Testis (tissue), 3 donors: Measurements from ENCODE around the gene ZMIZ1. TPM values are rescaled to one million over a fixed set of nuclear protein-coding genes. Genes with fewer than 3 reads are reported as not detected.

ENCODE experiments used
- DNase-seq: peaks from one replicate; pipeline ENCODE4 v3.0.0-alpha.2; 2019
- H3K27ac ChIP-seq, 2 donors: fragments of 200-600 bp; sonication (generic); one replicate each; pipeline ENCODE4 v1.5.1; 2019
- H3K27me3 ChIP-seq: fragments of 200-600 bp; sonication (generic); one replicate; pipeline ENCODE4 v1.5.1; 2019
- H3K36me3 ChIP-seq: fragments of 200-600 bp; sonication (generic); one replicate; pipeline ENCODE4 v1.5.1; 2017; ENCODE audit warnings: low read depth; ENCODE audit errors: missing control alignments
- H3K4me1 ChIP-seq: fragments of 200-600 bp; sonication (generic); one replicate; pipeline ENCODE4 v1.5.1; 2019
- H3K4me3 ChIP-seq, 2 donors: fragments of 200-600 bp; sonication (generic); one replicate each; pipeline ENCODE4 v1.5.1; 2017 to 2019
- H3K9me3 ChIP-seq: fragments of 200-600 bp; sonication (generic); one replicate; pipeline ENCODE4 v1.5.1; 2017
- POLR2A ChIP-seq: fragments of 450-650 bp; IDR thresholded peaks from one replicate; pipeline ENCODE4 v1.6.1; 2017; ENCODE audit warnings: antibody characterized with exemption, mild to moderate bottlenecking, moderate library complexity
- WGBS, 2 donors: methylation state at CpG; one replicate each; pipeline ENCODE4 v1.1.5; 2018; 5-methylcytosine and 5-hydroxymethylcytosine counted together
- intact Hi-C: fragments of 100-400 bp; cut with DNase I; formaldehyde crosslinking; loops from one replicate; pipeline ENCODE4 v1.15.1; 2023; ENCODE audit warnings: low total_unique reads
- polyA plus RNA-seq: library from polyadenylated mRNA; stranded (reverse); fragments of 350-450 nt; fragmentation: Illumina TruSeq; extraction: RNeasy Lipid Tissue Mini Kit (QIAGEN cat#74804); gene quantifications from one replicate; pipeline ENCODE4 v1.2.3, GENCODE V29; 2014; ENCODE audit warnings: low read depth, low replicate concordance; ENCODE audit not compliant: insufficient read depth
- total RNA-seq, 2 donors: library from RNA; depleted of rRNA; stranded (reverse); fragments of >200 nt; gene quantifications; one replicate each; pipeline ENCODE4 v1.2.3, GENCODE V29; 2016
- TF ChIP-seq, protein P1 (sequence below), 3 experiments: fragments of 450-650 bp in 2 of 3; fragments of 200-600 bp in 1 of 3; sonication (generic) in 1 of 3; IDR thresholded peaks; one replicate each; pipeline ENCODE4 v1.5.1; 2016 to 2019; ENCODE audit warnings: antibody characterized with exemption in 3 of 3, mild to moderate bottlenecking in 2 of 3, moderate library complexity in 1 of 3

The ZMIZ1 gene
- total and polyA plus RNA-seq, 3 donors from 2014 or later: 15.2 to 22.0 (median 18.8) TPM

DNA sequence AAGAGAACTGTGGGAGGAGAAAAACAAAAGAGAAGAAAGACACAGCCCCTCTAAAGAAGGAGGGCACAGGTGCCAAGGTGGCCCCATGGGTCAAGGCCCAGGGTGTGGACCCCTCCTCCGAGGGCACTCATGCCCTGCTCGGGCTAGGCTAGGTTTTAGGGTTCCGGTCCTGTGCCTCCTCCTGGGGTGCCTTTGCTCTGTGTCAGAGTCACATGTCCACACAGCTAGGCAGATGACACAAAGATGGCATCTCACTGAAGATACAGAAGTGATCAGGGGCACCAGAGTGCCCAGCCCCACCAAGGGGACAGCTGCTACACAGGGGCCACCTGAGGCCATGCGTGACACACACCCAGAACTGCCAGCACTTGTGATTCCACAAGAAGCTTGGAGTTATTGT, 162.1 kb downstream of the ZMIZ1 start:
- no peaks in the 10 kb centered on the region for H3K9me3 ChIP-seq
- 89 to 94% methylated on average over 4 of the region's 4 CpGs for WGBS, 2 donors
- H3K4me1 ChIP-seq: no peaks in the 10 kb centered on the region
- H3K36me3 ChIP-seq: no peaks in the 10 kb centered on the region
- intact Hi-C loops: no loop called here
- no peak overlapping the region for H3K4me3 ChIP-seq
- TF ChIP-seq POLR2A: no peak
- TF ChIP-seq, protein P1, sequence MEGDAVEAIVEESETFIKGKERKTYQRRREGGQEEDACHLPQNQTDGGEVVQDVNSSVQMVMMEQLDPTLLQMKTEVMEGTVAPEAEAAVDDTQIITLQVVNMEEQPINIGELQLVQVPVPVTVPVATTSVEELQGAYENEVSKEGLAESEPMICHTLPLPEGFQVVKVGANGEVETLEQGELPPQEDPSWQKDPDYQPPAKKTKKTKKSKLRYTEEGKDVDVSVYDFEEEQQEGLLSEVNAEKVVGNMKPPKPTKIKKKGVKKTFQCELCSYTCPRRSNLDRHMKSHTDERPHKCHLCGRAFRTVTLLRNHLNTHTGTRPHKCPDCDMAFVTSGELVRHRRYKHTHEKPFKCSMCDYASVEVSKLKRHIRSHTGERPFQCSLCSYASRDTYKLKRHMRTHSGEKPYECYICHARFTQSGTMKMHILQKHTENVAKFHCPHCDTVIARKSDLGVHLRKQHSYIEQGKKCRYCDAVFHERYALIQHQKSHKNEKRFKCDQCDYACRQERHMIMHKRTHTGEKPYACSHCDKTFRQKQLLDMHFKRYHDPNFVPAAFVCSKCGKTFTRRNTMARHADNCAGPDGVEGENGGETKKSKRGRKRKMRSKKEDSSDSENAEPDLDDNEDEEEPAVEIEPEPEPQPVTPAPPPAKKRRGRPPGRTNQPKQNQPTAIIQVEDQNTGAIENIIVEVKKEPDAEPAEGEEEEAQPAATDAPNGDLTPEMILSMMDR (IDR thresholded peaks at IDR 0.05): no peak
- no peaks in the 10 kb centered on the region for H3K27me3 ChIP-seq
- no peak for DNase-seq
- no peak overlapping the region for H3K27ac ChIP-seq

DNA sequence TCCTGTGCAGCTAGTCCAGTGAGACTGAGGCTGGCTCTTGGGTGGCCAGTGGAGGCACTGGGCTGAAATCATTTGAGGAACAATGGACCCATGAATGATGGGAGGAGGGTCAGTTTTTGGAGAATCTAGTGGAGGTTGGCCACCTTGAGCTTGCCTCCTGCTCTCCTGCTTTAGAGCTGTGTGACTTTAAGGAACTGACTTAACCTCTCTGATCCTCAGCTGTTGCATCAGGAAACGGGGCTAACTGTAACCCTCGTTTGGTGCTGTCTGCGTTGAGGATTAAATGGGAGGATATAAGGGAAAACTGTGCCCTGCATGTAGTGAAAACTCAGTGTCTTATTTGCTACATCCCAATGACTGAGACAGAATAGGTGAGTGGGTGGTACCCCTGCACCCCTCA, 163.1 kb downstream of the ZMIZ1 start:
- no peak overlapping the region for H3K4me3 ChIP-seq
- H3K27me3 ChIP-seq: no peaks in the 10 kb centered on the region
- intact Hi-C loops: no loop called here
- no peak for DNase-seq
- H3K36me3 ChIP-seq: no peaks in the 10 kb centered on the region
- WGBS, 2 donors: 73 to 80% methylated on average over 3 of the region's 3 CpGs
- no peak for TF ChIP-seq POLR2A
- TF ChIP-seq, protein P1 (IDR thresholded peaks at IDR 0.05): no peak
- H3K4me1 ChIP-seq: no peaks in the 10 kb centered on the region
- no peak overlapping the region for H3K27ac ChIP-seq
- no peaks in the 10 kb centered on the region for H3K9me3 ChIP-seq

DNA sequence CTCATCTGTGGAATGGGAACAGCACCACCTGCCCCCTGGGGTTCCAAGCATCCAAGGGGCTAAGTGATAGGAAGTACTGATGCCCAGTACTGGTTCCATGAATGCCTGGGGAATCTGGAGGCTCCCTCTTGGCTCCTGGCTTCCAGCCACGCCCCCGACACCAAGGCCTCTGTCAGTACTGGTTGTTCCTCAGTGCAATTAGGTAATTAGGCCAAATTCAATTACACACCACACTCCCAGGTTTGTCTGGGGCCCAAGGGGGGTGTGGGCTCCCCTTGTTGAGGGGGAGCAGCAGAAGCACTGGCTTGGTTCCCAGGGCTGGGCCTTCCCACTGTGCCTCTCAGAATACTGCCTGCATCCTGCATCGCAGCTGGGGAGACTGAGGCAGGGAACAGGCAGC, 164.1 kb downstream of the ZMIZ1 start:
- Histone ChIP-seq H3K4me3 (no peak overlapping the region), H3K27ac (no peak overlapping the region), H3K9me3 (no peaks in the 10 kb centered on the region), H3K4me1 (no peaks in the 10 kb centered on the region), H3K36me3 (no peaks in the 10 kb centered on the region), H3K27me3 (no peaks in the 10 kb centered on the region)
- 65 to 66% methylated on average over 3 of the region's 3 CpGs for WGBS, 2 donors
- TF ChIP-seq, protein P1 (IDR thresholded peaks at IDR 0.05): no peak
- TF ChIP-seq POLR2A: no peak
- DNase-seq: no peak
- intact Hi-C loops: no loop called here

DNA sequence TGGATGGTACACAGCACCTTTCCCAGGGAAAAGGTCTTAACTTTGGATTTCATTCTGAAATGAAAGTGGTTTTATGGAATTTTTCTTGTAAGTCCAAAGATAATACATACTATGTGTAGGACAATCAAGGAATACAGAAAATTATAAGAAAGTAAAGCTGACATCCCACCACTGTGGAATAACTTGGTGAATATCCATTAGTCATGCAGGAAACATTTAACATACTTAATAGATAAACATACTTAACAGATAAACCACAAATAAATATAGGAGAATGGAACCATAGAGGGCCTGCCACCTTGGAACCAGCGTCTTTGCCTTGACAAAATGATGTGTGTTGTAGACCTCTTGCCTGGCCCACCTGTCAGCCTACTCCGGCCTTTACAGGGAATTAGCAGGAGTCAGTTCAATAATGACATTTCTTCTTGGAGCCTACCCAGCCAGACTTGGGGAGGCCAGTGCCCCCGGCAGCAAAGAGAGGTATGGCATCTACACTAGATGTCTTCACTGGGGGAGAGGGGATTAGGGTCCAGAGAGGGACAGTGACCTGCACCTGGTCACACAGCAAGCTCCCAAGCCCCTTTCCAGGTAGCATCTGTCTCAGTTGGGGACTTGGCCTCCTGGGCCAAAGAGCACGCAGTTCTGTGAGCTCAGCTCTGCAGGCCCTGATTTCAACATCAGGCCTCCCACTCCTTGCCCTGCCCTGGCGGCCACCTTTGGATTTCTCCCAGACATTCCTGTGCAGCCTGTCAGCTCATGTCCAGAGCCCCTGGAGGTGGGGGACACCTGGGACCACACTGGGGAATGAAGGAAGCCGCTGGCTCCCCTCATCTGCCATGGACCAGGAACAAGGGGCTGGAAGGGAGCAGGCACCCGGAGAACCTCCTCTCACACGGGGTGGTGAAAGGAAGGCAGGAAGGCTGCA, 165.9 kb downstream of the ZMIZ1 start:
- TF ChIP-seq, protein P1 (IDR thresholded peaks at IDR 0.05): no peak
- no peak for TF ChIP-seq POLR2A
- H3K4me1 ChIP-seq: no peaks in the 10 kb centered on the region
- no peaks in the 10 kb centered on the region for H3K27me3 ChIP-seq
- no peak overlapping the region for H3K4me3 ChIP-seq
- H3K27ac ChIP-seq: no peak overlapping the region
- intact Hi-C loops: no loop called here
- H3K36me3 ChIP-seq: no peaks in the 10 kb centered on the region
- H3K9me3 ChIP-seq: no peaks in the 10 kb centered on the region
- DNase-seq: no peak
- 89 to 95% methylated on average over 8 of the region's 8 CpGs for WGBS, 2 donors
